Dedifferentiated amniotic fluid mesenchymal stem cell (primary cell): ENCODE results near the gene ADGRG4.

Experiments used
- DNase-seq: peaks from one replicate; pipeline ENCODE4 v3.0.0-alpha.2; 2016; ENCODE audit errors: extremely low spot score

The ADGRG4 gene

GRCh38 chrX:136456133-136456532, 155.4 kb downstream of the ADGRG4 start:
- no peak for DNase-seq

GRCh38 chrX:136457303-136457917, 156.6 kb downstream of the ADGRG4 start:
- DNase-seq: no peak

- no peak for DNase-seq
These were observed 163.8 kb downstream of the ADGRG4 start for GRCh38 chrX:136464589-136464988.
